ENCODE data around the gene PLTP. TPM values are rescaled to one million over a fixed set of nuclear protein-coding genes. Genes with fewer than 3 reads are reported as not detected.

PLTP gene
- total RNA-seq, 1 experiment from 2014 or later, result 42.6 TPM

DNA sequence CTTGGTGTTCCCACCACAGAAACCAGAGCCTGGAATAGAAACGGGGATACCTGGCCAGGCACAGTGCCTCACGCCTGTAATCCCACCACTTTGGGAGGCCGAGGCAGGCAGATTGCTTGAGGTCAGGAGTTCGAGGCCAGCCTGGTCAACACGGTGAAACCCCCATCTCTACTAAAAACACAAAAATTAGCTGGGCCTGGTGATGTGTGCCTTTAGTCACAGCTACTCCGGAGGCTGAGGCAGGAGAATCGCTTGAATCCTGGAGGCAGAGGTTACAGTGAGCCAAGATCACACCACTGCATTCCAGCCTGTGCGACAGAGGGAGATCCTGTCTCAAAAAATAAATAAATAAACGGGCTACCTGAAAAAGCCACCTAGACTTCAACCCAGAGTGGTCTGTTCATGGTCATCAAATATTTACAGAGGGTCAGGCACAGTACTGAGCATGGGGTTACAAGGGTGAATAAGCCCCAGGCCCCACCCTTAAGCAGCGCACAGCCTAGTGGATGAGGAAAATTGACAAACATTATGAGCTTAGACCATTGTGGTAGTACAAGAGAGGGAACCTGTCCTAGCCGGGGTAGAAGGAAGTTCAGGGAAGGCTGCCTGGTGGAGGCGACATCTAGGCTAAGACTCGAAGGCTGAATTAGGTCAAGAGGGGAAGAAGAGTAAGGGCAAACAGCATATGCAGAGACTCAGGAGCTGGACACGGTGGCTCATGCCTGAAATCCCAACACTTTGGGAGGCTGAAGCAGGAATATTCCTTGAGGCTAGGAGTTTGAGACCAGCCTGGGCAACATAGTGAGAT lies 15.3 kb upstream of the PLTP start:
- H3K36me3 ChIP-seq (ENCODE audit: control insufficient read depth, insufficient read depth, low read length), result no peaks in the 10 kb centered on the region
- intact Hi-C loops (cut with micrococcal nuclease; ENCODE audit: unreplicated experiment), result no loop called here
- peaks cover 38% of the 10 kb centered on the region for H3K4me1 ChIP-seq
- BruUV-seq (replicated peaks), result no TSS peak
- peak; percentile 64 to 78 for DNase-seq
- Mint-ChIP-seq H3K4me1 (ENCODE audit: low read depth, unreplicated experiment) (peaks cover 12% of the 10 kb centered on the region), H3K9me3 (ENCODE audit: unreplicated experiment) (no peaks in the 10 kb centered on the region), H3K4me3 (ENCODE audit: unreplicated experiment) (no peak overlapping the region), H3K27me3 (ENCODE audit: insufficient read depth, unreplicated experiment) (no peaks in the 10 kb centered on the region), H3K36me3 (ENCODE audit: insufficient read depth, unreplicated experiment) (peaks cover 5% of the 10 kb centered on the region), H3K27ac (ENCODE audit: unreplicated experiment) (peak overlapping the region; percentile 18)
- TF ChIP-seq, protein P1, sequence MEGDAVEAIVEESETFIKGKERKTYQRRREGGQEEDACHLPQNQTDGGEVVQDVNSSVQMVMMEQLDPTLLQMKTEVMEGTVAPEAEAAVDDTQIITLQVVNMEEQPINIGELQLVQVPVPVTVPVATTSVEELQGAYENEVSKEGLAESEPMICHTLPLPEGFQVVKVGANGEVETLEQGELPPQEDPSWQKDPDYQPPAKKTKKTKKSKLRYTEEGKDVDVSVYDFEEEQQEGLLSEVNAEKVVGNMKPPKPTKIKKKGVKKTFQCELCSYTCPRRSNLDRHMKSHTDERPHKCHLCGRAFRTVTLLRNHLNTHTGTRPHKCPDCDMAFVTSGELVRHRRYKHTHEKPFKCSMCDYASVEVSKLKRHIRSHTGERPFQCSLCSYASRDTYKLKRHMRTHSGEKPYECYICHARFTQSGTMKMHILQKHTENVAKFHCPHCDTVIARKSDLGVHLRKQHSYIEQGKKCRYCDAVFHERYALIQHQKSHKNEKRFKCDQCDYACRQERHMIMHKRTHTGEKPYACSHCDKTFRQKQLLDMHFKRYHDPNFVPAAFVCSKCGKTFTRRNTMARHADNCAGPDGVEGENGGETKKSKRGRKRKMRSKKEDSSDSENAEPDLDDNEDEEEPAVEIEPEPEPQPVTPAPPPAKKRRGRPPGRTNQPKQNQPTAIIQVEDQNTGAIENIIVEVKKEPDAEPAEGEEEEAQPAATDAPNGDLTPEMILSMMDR (IDR thresholded peaks at IDR 0.05; ENCODE audit: insufficient read depth in 1 of 2, low read depth in 1 of 2, low read length in 1 of 2, severe bottlenecking in 1 of 2, unreplicated experiment in 1 of 2), result no peak
- no peaks in the 10 kb centered on the region for H3K27me3 ChIP-seq (replicated peaks; ENCODE audit: control insufficient read depth, insufficient read depth, low read length)
- H3K4me3 ChIP-seq (ENCODE audit: low read depth, low read length), result no peak overlapping the region
- no peaks in the 10 kb centered on the region for H3K9me3 ChIP-seq
- ChIA-PET CTCF (interaction anchor here (0.6 to 2.9 kb wide), 9 partner anchors 17 to 384 kb away, joined by 3 to 17 read pairs (median 3); partner anchors contain the start of gene ZSWIM1), POLR2A (interaction anchor here (0.6 to 1.9 kb wide), 4 partner anchors 8 to 1527 kb away, joined by 3 to 9 read pairs (median 4); partner anchors contain the start of gene PCIF1)

DNA sequence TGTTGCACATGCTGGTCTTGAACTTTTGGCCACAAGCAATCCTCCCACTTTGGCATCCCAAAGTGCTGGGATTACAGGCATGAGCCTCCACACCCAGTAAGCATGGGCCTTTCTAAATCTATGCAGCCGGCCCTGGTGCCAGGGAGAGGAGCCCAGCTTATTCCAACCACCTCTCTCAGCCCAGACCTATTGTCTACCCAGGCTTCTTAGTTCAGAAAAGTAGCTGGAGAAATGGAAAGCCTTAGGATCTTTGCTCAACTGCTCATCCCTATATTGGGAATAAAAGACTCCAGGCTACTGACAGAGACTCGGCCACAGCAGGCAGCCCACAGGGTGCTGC lies 14.7 kb upstream of the PLTP start:
- H3K9me3 ChIP-seq, result no peaks in the 10 kb centered on the region
- TF ChIP-seq, protein P1 (IDR thresholded peaks at IDR 0.05; ENCODE audit: insufficient read depth in 1 of 2, low read depth in 1 of 2, low read length in 1 of 2, severe bottlenecking in 1 of 2, unreplicated experiment in 1 of 2), result no peak
- Mint-ChIP-seq H3K27ac (ENCODE audit: unreplicated experiment) (peak overlapping the region; percentile 18), H3K4me1 (ENCODE audit: low read depth, unreplicated experiment) (peaks cover 11% of the 10 kb centered on the region), H3K4me3 (ENCODE audit: unreplicated experiment) (no peak overlapping the region), H3K9me3 (ENCODE audit: unreplicated experiment) (no peaks in the 10 kb centered on the region), H3K36me3 (ENCODE audit: insufficient read depth, unreplicated experiment) (no peaks in the 10 kb centered on the region), H3K27me3 (ENCODE audit: insufficient read depth, unreplicated experiment) (no peaks in the 10 kb centered on the region)
- BruUV-seq (replicated peaks), result no TSS peak
- H3K4me3 ChIP-seq (ENCODE audit: low read depth, low read length), result no peak overlapping the region
- DNase-seq, result no peak
- ChIA-PET POLR2A (interaction anchor here (0.6 to 1.9 kb wide), 3 partner anchors 8 to 1526 kb away, joined by 3 to 9 read pairs (median 5); partner anchors contain the start of gene PCIF1), CTCF (interaction anchor here (0.6 to 2.9 kb wide), 4 partner anchors 35 to 385 kb away, joined by 3 to 17 read pairs (median 4); partner anchors contain the start of gene CTSA)
- peaks cover 38% of the 10 kb centered on the region for H3K4me1 ChIP-seq
- no peaks in the 10 kb centered on the region for H3K36me3 ChIP-seq (ENCODE audit: control insufficient read depth, insufficient read depth, low read length)
- intact Hi-C loops (cut with micrococcal nuclease; ENCODE audit: unreplicated experiment), result no loop called here
- no peaks in the 10 kb centered on the region for H3K27me3 ChIP-seq (replicated peaks; ENCODE audit: control insufficient read depth, insufficient read depth, low read length)

DNA sequence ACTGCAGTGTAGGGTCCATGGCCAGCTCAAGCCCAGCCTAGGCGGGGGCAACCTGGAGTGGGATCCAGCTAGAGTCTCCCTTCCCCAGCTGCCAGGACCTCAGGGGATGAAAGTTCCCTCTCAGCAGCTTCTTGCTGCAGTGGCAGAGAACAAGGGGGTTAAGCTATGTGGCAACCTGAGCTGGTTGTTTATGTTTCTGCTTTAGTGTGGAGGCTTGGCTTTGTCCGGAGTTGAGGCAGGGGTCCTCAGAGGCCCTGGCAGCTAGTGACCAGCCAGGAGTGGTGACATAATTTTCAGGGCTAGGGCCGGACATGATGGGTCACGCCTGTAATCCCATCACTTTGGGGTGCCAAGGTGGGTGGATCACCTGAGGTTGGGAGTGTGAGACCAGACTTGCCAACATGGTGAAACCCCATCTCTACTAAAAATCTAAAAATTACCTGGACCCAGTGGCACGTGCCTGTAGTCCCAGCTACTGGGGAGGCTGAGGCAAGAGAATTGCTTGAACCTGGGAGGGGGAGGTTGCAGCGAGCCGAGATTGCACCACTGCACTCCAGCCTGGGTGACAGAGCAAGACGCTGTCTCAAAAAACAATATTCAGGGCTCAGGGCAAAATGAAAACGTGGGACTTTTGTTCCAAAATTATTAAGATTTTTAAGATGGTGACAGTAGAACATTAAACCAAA lies 14.0 kb upstream of the PLTP start:
- no peaks in the 10 kb centered on the region for H3K9me3 Mint-ChIP-seq (ENCODE audit: unreplicated experiment)
- Histone ChIP-seq H3K36me3 (ENCODE audit: control insufficient read depth, insufficient read depth, low read length) (no peaks in the 10 kb centered on the region), H3K4me3 (ENCODE audit: low read depth, low read length) (no peak overlapping the region), H3K4me1 (peaks cover 34% of the 10 kb centered on the region), H3K9me3 (no peaks in the 10 kb centered on the region), H3K27me3 (replicated peaks; ENCODE audit: control insufficient read depth, insufficient read depth, low read length) (no peaks in the 10 kb centered on the region)
- H3K4me3 Mint-ChIP-seq (ENCODE audit: unreplicated experiment), result no peak overlapping the region
- no TSS peak for BruUV-seq (replicated peaks)
- ChIA-PET POLR2A (interaction anchor here (1.9 kb wide), 1 partner anchor 9 kb away, joined by 9 read pairs; the partner anchor contains the start of gene PCIF1), CTCF (interaction anchor here (0.7 to 2.9 kb wide), 3 partner anchors 18 to 36 kb away, joined by 3 to 17 read pairs (median 3); partner anchors contain the start of gene CTSA)
- no peaks in the 10 kb centered on the region for H3K27me3 Mint-ChIP-seq (ENCODE audit: insufficient read depth, unreplicated experiment)
- intact Hi-C loops (cut with micrococcal nuclease; ENCODE audit: unreplicated experiment), result no loop called here
- no peaks in the 10 kb centered on the region for H3K36me3 Mint-ChIP-seq (ENCODE audit: insufficient read depth, unreplicated experiment)
- peaks cover 15% of the 10 kb centered on the region for H3K4me1 Mint-ChIP-seq (ENCODE audit: low read depth, unreplicated experiment)
- TF ChIP-seq, protein P1 (IDR thresholded peaks at IDR 0.05; ENCODE audit: insufficient read depth in 1 of 2, low read depth in 1 of 2, low read length in 1 of 2, severe bottlenecking in 1 of 2, unreplicated experiment in 1 of 2), result no peak
- DNase-seq, result no peak
- H3K27ac Mint-ChIP-seq (ENCODE audit: unreplicated experiment), result peak overlapping the region; percentile 25
